C1 segment of cervical spinal cord (tissue), 14 donors: ENCODE data around the gene PMP22.

Experiments
- DNase-seq, 14 donors: peaks; one replicate each; lab custom pipeline; 2025; lab: John Stamatoyannopoulos, UW

Gene PMP22

DNA sequence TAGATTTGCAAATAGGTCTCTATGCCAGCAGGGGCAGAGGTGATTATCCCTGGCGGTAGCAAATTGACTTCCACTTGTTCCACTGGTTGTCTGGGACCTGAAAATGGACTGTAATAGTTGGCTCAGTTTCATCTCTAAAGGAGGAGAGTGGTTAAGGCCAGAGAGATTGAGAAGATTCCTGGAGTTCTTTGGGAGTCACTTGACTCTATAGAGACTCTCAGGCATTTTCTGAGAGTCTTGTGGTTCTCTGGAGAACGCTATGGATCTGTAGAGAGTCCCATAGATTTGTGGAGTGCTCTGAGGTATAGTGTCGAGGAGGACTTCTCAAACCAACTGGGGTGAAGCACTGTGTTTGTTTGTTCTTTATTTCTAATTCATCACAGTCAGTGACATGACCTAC is 8.9 kb upstream of the PMP22 start:
- no peak for DNase-seq

DNA sequence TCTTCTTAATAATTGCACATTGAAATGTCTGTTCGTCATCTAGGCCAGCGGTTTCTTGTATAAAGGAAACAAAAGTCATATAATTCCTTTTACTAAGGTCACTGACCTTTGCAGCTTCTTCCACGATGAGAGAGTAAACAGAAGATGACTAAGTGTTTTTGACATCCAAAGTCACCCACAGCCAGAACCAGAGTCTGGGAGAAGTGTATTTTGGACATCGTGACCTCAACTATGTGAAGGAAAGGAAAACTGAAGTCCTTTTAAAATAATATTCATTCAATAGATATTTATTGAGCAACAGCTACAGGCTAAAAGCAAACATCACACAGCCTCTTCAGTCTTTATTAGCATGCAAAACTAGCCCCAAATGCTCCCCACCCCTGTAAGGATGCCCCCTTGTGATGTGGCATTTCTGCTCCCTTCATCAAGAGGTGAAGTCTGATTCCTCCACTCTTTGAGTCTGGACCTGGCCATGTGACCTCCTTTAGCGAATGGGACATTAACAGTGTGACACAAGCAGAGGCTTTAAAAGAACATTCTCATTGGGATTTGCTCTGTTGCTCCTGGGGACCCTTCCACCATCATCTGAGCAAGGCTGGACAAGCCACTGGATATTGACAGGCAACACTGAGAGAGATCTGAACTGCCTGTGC is 8.1 kb upstream of the PMP22 start:
- no peak for DNase-seq

DNA sequence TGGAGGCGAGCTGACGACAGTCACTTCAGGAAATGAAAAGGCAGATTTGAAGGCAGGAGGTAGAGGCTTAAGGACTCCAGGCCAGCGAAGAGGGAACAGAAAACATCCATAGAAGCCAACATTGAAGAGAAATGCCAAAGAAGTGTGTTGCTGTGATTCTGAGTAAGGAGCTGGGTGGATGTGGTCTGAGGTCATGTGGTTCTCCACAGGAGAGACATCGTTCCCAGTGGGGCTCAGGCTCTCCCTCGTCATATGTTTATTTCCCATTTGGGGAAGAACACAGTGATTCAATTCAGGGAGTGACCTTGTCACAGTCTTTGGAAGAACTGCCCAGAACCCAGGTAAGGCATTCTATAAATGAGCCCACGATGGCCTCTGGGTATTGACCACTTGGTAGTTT is 6.6 kb upstream of the PMP22 start:
- no peak for DNase-seq

DNA sequence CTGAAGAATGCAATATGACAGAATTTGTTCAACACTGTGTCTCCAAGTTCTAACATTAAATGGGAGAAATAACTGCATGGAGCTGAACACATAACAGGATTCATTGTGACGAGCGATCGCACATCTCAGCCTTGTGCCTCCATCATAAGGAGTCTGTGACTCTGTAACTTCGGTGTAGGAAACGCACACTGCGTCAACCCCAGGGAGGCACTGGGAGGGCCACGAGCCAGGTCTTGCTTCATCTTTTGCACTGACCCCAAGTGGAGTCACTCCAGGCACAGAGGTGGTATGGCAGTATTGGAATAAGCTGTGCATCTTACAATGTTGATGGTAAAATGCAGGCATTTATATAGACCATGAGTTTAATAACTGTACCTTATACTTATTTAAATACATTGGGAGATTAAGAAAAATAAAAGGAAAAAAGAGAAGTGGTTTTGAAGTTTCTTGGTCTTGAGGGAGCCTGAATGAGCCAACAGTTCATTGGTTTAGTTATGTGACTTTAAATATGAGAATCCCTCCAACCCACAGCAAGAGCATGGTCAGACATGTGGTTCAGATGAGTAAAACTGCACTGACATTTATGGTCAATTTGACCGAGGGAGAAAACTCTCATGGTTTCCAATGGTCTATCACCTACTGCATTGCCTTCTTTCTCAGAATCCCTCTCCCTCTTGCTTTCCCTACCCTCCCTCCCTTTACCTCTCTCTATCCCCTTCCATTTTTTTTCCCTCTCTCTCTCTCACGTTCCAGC is 5.7 kb upstream of the PMP22 start:
- DNase-seq = no peak

DNA sequence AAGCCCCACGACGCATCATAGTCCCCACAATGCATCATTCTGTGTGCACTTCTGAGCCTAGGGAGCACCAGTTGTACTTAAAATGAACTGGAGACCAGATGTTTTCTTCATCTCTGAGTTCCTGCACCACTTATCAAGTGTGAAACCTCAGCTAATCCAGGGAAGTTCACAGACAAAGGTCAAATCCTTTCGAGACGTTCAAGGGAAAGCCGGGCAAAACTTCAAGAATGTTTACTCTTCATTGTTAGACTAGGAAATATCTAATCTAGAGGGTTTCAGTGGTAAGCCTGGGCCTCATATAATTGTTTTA is 4.6 kb upstream of the PMP22 start:
- DNase-seq = no peak

DNA sequence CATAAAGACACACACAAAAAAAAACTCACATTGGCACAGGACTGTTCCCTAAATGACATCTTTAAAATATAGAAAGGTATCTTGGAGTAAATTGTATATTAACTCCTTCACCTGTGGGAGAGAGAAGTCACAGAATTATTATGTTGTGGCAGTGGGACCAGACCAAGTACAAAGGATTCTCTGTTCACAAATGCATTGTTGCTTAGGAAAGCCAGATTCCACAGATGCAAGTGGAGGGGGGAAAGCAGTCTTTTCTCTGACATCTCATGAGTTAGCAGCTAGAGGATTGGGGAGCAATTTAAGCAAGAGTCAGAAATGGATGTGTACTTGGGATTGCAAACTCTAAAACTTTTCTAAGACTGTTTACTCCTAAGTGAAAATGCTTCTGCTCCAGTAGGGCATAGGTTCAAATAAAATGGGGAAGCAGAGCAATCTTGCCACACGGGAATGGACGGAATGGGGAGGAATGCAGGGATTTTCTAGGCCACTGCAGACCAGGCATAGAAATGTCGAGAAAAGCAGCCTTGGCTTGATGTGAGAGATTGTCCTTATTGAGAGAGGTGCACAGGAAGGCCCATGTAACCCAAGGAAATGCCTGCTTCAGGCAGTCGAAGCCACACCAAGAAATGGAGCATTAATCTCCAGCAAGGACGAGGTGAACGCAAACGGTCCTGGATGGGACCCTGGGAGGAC is 4.1 kb upstream of the PMP22 start:
- no peak for DNase-seq

DNA sequence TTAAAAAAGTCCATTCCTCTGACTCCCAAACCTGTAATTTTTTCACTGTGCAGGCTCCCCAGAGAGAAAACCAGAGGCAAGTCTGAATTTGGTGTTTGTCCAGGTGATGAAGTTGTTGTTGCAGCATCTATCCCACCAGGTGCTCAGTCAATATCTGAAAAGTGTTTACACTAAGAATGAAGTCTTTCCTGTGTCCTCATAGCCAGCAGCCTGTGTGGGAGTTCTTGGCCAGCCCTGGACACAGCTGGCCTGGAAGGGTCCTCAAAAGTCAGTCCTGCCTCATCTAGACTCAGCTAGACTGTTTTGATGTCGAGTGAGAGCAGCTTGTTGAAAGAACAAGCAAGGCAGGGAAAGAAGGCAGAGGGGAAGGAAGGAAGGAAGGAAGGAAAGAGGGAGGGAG is 3.3 kb upstream of the PMP22 start:
- no peak for DNase-seq

DNA sequence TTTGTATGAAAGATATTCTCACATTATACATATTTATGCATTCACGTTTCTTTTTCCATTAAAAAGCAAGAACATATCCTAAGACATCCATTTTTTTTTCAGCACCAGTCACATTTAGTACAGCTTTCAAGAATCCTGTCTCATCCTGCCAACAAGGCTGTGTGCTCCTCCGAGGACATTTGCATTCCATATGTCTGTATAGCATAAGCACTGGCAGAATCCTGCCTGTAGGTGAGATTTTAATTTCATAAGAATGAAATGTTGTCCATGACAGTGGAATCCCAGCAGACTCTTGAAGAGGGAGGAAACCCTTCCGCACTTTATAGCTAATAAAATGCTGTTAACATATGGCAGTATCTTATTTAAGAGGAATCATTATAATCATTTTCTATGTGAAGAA is 2.9 kb upstream of the PMP22 start:
- DNase-seq = no peak

DNA sequence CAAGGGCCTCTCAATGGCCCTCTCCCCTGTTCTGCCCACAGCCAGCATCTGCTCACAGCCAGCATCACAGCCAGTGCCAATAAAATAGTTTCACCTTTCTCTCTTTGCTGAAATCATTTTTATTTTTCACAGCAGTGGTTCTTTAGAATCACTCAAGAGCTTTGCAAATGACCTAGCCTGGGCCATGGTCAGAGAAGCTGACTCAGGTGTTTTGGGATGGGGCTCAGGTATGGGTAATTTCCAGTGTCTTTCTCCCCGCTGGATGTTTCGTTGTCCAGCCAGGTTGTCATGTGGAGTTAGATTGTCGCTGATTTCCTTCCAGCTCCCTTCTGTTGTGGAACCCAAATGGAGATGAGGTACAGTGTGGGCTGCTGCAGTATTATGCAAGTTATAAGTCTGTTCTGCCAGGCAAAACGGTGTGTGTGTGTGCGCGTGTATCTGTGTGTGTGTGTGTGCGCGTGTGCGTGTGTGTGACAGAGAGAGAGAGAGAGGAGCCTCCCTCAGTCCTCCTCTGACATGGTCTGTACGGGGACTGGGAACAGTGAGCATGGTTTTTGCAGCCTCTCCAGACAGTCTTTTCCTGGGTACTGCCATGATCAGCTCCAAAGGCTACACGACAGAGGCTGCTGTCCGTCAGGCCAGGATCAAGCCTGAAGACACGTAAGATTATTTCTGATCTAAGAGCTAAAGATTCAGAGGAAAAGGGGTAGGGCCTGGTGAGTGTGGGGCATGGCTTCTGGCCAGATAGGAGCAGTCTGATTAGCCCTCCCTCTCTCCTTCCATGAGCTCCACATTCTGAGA is 1.4 kb upstream of the PMP22 start:
- DNase-seq = no peak

DNA sequence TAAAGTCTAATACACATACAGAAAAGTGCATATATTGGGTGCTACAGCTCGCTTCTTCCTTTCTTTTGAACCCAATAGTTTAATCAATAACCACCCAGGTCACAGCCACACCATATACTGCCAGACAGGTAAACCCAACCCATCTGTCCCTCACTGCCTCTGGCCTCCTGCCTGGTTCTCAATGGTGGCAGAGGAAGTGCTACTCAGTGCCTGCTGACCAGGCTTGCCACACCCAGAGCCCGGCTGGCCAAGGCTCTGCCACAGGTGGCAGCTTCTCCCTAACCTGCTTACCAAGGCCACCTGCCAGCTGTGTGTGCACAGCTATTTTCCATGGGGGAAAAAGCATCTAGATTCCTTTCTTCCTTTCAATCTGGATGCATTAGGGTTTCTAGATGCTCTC is 584 bp downstream of the PMP22 start:
- peak in 1 of 14 donors; percentile 25 for DNase-seq

DNA sequence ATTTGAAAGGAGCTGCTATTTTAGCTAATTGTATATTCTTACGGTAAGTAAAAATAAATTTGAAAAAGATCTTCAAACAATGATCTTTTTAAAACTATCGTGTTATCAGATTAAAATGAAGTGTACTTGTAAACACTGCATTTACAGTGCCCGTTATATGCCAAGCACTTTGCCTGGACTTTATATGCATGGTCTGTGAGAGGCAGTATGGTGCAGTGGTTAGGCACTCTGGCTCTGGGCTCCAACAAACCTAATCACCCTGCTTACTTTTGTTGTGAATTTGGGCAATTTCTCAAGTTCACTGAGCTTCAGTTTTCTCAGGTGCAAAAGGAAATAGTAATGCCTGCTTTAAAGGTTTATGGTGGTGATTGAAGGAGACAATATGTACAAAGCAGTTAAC is 1.4 kb downstream of the PMP22 start:
- no peak for DNase-seq

DNA sequence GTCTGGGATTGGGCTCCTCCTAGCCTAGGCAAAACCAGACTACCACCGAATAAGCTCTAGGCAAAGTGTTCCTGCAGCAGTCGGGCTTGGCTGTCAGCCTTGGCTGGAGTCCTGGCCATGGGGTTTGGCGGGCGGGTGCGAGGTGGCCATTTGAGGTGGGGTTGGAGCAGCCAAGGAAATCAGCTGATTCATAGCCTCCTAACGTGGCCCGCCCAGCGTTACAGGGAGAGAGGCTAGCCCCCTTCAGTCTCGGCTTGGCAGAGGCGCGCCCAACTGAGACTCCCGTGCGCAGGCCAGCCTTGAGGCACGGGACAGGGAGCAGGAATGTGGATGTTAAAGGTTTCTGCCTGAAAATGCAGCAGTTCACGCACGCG is 1.9 kb downstream of the PMP22 start:
- DNase-seq = peak in 12 of 14 donors; percentile 14 to 82 (median 74)

DNA sequence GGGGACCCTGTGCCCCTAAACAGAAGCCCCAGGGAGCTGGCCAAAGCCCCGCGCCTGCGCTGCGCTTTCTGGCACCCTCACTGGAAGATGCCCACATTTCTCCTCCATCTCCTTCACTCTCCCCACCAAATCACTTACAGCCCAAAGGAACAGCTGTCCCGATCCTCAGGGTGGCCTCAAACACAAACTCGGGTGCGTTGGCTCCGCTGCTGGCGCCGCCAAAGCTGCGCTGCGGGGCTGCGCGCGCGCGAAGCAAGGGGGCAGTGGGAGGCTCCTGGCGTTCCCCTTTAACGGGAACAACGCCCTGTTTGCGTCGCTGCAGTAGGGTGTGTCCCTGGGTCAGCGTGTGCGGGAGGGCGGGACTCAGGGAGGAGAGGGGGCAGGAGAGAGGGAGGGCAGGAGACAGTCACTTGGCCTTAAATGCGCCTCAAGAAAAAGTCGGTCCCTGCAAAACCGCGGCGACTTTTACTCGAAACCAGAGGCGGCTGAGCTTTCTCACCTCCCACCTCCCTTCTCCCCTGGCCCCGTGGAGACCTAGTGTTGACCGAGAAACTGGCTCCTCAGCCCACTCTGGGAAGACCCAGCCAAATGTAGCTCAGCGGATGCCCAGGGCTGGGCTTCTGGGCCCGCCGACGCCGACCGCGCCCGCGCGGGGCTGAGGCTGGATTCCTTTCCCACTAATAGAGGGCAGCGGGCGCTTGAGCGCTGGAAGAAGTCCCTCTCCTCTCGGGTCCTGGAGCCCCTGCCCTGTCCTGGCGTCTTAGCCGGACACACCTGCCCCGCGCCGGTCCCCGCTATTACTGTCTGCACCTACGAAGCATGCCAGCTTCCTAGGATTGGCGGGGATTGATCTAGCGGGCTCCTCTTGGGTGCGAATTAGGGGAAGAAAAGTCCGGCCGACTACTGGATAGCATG is 2.6 kb downstream of the PMP22 start:
- peak in 12 of 14 donors; percentile 28 to 85 (median 79) for DNase-seq

DNA sequence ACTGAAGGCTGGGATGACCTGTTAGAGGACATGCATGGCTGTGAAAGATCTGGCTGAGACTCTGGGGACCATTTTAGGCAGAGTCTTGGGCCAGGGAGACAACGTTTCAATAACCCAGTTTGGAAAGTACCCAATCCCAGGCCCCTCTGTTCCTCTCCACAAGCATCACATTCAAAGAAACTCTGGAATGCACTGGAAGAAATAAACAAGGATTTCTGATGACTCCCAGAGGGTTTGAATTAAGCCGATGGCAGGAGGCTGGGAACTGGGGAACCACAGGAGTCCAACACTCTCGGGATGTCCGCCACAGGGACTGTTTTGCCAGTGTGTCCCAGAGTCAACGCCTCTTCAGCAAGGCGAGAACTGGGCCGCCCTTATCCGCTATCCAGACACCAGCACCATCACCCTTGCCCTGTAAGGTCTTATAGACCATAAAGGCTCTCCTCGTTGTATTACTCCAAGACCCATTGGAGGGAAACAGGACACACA is 3.3 kb downstream of the PMP22 start:
- DNase-seq = peak in 6 of 14 donors; percentile 64 to 79 (median 74)

DNA sequence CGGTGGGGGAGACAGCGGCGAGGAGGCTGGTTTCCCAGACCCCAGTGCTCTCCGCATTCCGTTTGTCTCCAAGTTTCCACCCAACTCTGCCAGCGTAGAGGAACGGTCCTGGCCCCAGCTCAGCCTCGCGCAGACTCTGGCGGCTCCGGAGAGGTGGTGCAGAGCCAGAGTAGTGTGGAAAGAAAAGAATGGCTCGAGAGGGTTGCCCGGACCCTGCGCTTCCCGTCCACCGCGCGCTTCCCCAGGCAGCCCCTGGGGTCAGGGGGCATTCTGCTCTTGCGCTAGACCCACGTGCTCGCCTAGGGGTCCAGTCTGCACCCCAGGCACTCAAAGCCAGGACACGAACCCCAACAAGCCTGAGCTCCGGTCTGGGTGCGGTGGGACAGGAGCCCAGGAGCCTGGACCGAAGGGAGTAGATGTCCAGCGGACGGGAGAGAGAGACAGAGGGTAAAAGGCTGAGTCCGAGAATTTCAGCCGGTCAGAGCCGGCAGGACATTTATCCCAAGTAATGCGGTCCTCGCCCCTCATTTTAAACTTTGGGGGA is 3.8 kb downstream of the PMP22 start:
- peak in 10 of 14 donors; percentile 17 to 84 (median 74) for DNase-seq

DNA sequence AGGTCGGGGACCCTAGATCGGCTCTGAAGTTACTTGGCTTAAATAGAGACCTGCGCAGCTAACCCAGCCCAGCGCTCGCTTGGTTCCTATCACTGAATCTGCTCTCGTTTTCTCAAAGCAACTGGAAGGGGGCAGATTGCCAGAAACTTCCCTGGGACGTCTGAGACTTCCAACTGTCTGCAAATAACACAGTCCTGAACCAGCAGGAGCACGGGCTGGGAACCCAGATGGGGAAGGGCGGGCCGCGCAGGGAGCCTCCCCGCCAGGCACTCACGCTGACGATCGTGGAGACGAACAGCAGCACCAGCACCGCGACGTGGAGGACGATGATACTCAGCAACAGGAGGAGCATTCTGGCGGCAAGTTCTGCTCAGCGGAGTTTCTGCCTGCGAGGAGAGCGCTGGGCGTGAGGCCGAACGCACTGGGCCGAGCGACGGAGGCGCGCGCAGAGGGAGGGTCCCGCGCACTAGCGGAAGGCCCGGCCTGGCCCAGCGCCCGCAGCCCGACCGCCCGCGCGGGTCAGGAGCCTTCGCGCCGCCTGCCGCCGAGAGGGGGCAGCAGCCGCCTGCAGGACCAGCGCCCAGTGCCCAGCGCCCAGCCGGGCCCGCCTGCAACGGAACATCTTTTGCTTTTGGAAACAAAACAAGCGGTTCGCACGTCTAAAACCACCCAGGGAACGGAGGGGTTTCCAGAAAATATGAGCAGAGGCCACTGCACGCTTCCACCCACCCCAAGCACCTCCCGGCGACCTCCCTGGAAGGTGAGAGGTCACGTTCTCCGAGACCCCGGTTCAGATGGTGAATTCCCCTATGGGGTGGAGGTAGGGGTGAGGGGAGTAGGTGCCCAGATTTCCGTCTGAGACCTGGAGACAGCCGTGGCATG is 4.5 kb downstream of the PMP22 start:
- peak; percentile 46 to 92 (median 82) for DNase-seq

DNA sequence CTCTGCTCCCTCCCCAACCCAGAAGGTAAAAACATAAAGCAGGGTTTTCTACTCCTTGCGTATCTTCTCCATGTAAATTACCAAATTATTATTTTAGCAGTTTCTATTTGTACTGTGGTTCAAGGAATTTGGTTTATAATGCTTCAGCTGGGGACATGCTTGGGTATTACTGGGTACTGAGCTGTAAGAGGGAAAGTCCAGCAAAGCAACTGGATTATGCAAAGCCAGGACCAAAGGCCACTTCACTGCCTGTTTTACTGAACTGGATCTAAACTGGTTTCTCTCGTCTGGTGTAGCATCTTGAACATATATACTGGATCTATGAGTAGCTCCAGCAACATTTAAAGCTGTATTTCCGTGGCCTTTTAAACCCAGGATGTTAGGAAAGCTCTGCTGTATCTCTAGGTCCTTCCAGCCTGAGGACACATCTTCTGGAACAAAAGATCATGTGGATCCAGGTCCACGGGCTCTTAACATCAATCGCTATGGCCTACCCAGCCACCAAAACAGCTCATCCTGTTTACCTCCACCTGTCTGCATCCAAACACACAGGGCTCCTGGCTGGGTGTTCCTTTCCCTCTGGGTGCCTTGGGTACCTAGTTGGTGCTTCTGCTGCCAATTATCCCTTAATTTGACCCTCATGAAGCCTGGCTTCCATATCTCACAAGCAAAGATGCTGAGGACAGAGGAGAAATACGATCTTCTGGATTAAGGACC is 7.2 kb downstream of the PMP22 start:
- no peak for DNase-seq

DNA sequence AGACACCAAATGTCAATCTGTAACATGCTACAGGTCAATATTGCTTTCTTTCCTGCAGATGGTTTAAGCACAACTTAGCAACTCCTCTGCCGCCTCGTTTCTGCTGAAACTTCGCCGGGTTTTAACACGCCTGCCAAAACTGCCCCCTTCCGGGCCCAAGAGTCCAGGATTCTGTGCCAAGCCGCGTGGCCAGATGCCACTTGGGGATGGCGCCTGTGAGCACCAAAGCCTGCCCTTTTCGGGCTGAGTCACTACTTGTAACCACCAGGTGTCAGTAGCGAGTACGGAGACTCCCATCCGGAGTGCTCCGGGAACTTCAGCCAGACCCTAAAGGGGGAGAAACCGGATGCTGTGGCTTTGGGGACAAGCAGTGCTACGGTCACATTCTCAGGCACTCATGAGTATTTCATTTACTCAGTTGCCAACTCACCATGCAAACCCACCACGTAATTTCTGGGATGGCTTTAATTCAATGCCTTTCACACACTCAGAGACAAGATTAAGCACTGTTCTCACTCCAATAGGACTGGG is 7.8 kb downstream of the PMP22 start:
- DNase-seq = peak in 13 of 14 donors; percentile 56 to 92 (median 86)

DNA sequence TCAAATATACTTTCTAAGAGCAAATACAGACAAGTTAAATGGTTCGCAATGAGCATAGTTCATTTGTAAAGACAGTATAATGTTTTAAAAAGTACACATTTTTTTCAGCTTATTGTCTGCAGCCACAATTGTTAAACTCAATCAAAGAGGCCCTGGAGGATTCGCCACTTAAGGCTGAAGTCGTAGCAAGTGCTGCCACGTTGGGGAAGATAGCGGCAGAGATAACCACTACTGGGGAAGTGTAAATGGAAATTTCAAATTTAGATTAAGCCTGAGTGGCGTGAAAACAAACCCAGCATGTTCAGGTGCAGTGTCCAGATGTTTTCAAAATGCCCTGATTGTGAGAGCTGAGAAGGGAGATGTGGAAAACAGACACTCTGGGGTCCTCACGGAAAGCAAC is 8.4 kb downstream of the PMP22 start:
- no peak for DNase-seq
